ENCODE measurements around the gene ADCY10. TPM values are rescaled to one million over a fixed set of nuclear protein-coding genes. Genes with fewer than 3 reads are reported as not detected.
A peak's percentile ranks its signal among the peaks of the same experiment; 100 is the strongest.
"Not testable (repeated sequence)": the region's sequence is repeated elsewhere in the genome, so short reads cannot be mapped to it uniquely, and the experiment has no call there.

ADCY10 gene
- total RNA-seq, 1 donor from 2014 or later: not detected

- DNase-seq (ENCODE audit: low read depth): no peak
These were observed 52.1 kb downstream of the ADCY10 start for GRCh38 chr1:167861664-167862381.

GRCh38 chr1:167860231-167860923, 53.6 kb downstream of the ADCY10 start:
- DNase-seq (ENCODE audit: low read depth): peak; percentile 42

GRCh38 chr1:167856711-167857418, 57.1 kb downstream of the ADCY10 start:
- DNase-seq (ENCODE audit: low read depth): no peak

- DNase-seq (ENCODE audit: low read depth): no peak
These were observed 59.8 kb downstream of the ADCY10 start for GRCh38 chr1:167854184-167854583.

GRCh38 chr1:167849666-167850065, 64.3 kb downstream of the ADCY10 start:
- DNase-seq (ENCODE audit: low read depth): no peak

- no peak for DNase-seq (ENCODE audit: low read depth)
These were observed 71.1 kb downstream of the ADCY10 start for GRCh38 chr1:167842872-167843271.

- DNase-seq (ENCODE audit: low read depth): no peak
These were observed 72.4 kb downstream of the ADCY10 start for GRCh38 chr1:167841530-167841929.

- DNase-seq (ENCODE audit: low read depth): no peak
These were observed 74.9 kb downstream of the ADCY10 start for GRCh38 chr1:167839009-167839408.

- no peak for DNase-seq (ENCODE audit: low read depth)
These were observed 76.6 kb downstream of the ADCY10 start for GRCh38 chr1:167837326-167837725.

- no peak for DNase-seq (ENCODE audit: low read depth)
These were observed 77.7 kb downstream of the ADCY10 start for GRCh38 chr1:167836197-167836596.

GRCh38 chr1:167833904-167834303, 80.0 kb downstream of the ADCY10 start:
- DNase-seq (ENCODE audit: low read depth): no peak

GRCh38 chr1:167832693-167833092, 81.2 kb downstream of the ADCY10 start:
- no peak for DNase-seq (ENCODE audit: low read depth)

GRCh38 chr1:167830668-167831067, 83.3 kb downstream of the ADCY10 start:
- DNase-seq (ENCODE audit: low read depth): not testable (repeated sequence)

- no peak for DNase-seq (ENCODE audit: low read depth)
These were observed 84.1 kb downstream of the ADCY10 start for GRCh38 chr1:167829868-167830267.

GRCh38 chr1:167826127-167826526, 87.8 kb downstream of the ADCY10 start:
- DNase-seq (ENCODE audit: low read depth): no peak

- DNase-seq (ENCODE audit: low read depth): no peak
These were observed 88.4 kb downstream of the ADCY10 start for GRCh38 chr1:167825419-167826079.

- no peak for DNase-seq (ENCODE audit: low read depth)
These were observed 89.7 kb downstream of the ADCY10 start for GRCh38 chr1:167824163-167824794.

- DNase-seq (ENCODE audit: low read depth): no peak
These were observed 91.8 kb downstream of the ADCY10 start for GRCh38 chr1:167821969-167822685.

- no peak for DNase-seq (ENCODE audit: low read depth)
These were observed 92.6 kb downstream of the ADCY10 start for GRCh38 chr1:167821356-167821685.

GRCh38 chr1:167820684-167821355, 93.1 kb downstream of the ADCY10 start:
- DNase-seq (ENCODE audit: low read depth): no peak
